ENCODE data around the gene LRP1B.

LRP1B gene

DNA sequence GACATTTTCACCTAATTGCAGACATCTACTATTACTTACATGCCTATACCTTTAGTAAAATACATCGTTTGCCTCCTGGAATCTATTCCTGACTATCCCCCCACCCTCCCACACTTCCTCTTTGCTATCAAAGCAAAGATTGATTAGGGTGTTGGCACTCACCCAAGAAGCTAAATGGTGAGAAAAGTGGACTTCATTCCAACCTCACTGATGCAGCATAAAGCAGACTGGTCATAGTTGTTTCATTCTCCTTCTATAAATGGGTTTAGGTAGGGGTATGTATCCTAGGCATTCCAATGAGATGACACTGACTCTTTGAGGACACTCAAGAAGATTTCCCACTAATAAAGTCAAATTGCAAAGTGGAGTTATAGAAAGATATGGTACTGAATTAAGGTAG, 97.4 kb downstream of the LRP1B start:
- ChIA-PET POLR2A (no interaction called here), CTCF (interaction anchor here (1.6 kb wide), 1 partner anchor 14 kb away, joined by 3 read pairs; no protein-coding TSS in a partner anchor)
- no peak for DNase-seq (ENCODE audit: extremely low spot score)
- TF ChIP-seq, protein P1, sequence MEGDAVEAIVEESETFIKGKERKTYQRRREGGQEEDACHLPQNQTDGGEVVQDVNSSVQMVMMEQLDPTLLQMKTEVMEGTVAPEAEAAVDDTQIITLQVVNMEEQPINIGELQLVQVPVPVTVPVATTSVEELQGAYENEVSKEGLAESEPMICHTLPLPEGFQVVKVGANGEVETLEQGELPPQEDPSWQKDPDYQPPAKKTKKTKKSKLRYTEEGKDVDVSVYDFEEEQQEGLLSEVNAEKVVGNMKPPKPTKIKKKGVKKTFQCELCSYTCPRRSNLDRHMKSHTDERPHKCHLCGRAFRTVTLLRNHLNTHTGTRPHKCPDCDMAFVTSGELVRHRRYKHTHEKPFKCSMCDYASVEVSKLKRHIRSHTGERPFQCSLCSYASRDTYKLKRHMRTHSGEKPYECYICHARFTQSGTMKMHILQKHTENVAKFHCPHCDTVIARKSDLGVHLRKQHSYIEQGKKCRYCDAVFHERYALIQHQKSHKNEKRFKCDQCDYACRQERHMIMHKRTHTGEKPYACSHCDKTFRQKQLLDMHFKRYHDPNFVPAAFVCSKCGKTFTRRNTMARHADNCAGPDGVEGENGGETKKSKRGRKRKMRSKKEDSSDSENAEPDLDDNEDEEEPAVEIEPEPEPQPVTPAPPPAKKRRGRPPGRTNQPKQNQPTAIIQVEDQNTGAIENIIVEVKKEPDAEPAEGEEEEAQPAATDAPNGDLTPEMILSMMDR (IDR thresholded peaks at IDR 0.05; ENCODE audit: control extremely low read depth, extremely low read depth, low read depth, missing control alignments), result no peak

GRCh38 chr2:142031656-142032055, 99.2 kb downstream of the LRP1B start:
- ChIA-PET POLR2A (no interaction called here), CTCF (no interaction called here)
- TF ChIP-seq, protein P1 (IDR thresholded peaks at IDR 0.05; ENCODE audit: control extremely low read depth, extremely low read depth, low read depth, missing control alignments), result no peak
- no peak for DNase-seq (ENCODE audit: extremely low spot score)

DNA sequence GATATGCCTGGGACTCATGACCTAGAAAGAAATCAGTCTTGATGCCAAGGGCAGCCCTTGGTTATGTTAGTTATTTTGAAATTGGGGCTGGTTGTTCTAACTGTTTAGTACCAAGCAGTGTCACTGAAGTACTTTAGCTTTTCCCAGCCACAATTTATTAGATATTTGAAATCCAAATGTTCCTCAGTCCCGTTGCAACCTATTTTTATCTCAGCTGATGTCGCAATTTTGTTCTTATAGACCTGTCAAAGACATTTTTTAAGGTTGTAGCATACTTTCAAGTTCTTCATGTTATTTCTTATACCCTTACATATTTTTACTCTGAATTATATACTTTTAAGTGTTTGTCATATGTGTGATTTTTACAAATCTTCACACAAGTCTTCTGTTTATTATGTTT, 100.1 kb downstream of the LRP1B start:
- no peak for DNase-seq (ENCODE audit: extremely low spot score)
- CTCF ChIA-PET, result no interaction called here
- TF ChIP-seq, protein P1 (IDR thresholded peaks at IDR 0.05; ENCODE audit: control extremely low read depth, extremely low read depth, low read depth, missing control alignments), result no peak
- POLR2A ChIA-PET, result no interaction called here

GRCh38 chr2:142029974-142030373, 100.8 kb downstream of the LRP1B start:
- TF ChIP-seq, protein P1 (IDR thresholded peaks at IDR 0.05; ENCODE audit: control extremely low read depth, extremely low read depth, low read depth, missing control alignments), result no peak
- no peak for DNase-seq (ENCODE audit: extremely low spot score)
- POLR2A ChIA-PET, result no interaction called here
- CTCF ChIA-PET, result no interaction called here

- no peak for DNase-seq (ENCODE audit: extremely low spot score)
- ChIA-PET CTCF (no interaction called here), POLR2A (no interaction called here)
- TF ChIP-seq, protein P1 (IDR thresholded peaks at IDR 0.05; ENCODE audit: control extremely low read depth, extremely low read depth, low read depth, missing control alignments), result no peak
These were observed 105.4 kb downstream of the LRP1B start for GRCh38 chr2:142025394-142025793.

GRCh38 chr2:142020368-142020767, 110.4 kb downstream of the LRP1B start:
- POLR2A ChIA-PET, result no interaction called here

More at GRCh38 chr2:142020368-142020767, 110.4 kb downstream of the LRP1B start:
- no peak for DNase-seq (ENCODE audit: extremely low spot score)
- TF ChIP-seq, protein P1 (IDR thresholded peaks at IDR 0.05; ENCODE audit: control extremely low read depth, extremely low read depth, low read depth, missing control alignments), result no peak
- CTCF ChIA-PET, result no interaction called here

All from GM10248 (cell line).